NCI-H345 treated with DMSO at 0.1 percent for 48 hours (cell line): ENCODE measurements around the gene TNFSF15.

Experiments
- DNase-seq: peaks from one replicate; lab custom pipeline; 2025; ENCODE audit not compliant: unreplicated experiment; lab: John Stamatoyannopoulos, UW

Gene TNFSF15

DNA sequence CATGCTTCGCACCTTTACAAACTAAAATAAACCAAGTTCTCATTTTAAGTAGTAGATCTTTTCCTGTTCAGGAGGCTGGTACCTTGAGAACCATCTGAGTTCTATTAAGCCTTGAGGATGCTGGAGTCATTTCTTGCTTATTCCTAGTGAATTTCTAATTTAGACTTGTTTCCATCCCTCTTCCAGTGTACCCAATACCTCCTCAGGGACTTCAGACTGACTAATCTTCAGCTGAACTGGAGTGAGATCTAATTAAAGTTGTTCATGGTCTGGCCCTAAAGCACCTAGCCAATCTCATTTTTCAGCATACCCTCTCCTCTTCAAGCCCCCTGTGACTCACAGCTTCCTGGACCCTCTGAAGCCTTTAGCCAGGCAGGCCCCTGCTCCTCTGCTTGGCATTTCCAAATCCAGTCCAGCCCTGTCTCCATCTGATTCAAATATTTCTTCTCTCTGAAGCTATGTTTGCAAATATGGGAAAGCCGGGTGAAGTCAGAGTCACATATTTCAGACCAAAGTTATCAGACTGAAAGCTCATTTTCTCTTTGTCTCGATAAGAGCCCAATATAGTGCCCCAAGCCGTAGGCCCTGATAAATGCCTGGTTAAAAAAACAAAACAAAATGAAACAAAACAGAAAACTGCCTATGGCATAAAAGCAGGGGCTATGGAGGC is 19.4 kb upstream of the TNFSF15 start:
- no peak for DNase-seq

DNA sequence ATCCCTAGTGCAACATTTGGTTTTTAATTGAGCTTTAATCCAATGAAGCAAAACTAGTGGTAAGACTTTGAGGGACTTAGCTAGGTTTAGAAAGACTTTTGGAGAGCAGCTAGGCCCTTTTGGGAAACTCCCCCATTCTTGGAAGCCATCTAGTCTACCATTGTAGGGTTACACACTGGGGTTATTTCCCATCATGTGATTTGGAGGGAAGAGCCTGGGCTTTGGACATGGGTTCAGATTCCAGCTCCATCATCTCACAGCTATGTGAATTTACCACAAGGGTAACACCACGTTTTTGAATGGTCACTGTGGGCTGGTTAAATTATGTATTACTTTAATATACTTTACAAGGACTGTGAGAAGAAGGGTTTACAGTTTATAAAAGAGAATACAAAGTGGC is 18.3 kb upstream of the TNFSF15 start:
- no peak for DNase-seq

DNA sequence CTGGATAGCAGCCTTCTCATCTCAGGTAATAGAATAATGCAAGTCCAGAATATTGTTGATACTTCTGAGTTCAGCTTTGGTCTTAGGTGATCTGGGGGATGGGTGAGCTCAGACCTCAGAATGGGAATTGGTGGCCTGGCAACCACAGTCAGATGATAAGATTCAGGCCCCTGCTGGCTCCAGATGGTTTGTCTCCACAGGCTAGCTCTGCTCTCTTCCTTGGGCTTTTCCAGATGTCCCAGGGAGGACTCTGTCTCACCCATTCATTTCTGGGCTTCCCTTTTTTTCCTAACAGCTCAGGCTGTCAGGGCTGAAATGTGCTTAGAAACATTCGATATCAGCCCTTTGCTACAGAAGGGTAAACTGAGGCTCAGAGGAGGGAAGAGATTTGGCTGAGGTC is 17.6 kb upstream of the TNFSF15 start:
- no peak for DNase-seq

DNA sequence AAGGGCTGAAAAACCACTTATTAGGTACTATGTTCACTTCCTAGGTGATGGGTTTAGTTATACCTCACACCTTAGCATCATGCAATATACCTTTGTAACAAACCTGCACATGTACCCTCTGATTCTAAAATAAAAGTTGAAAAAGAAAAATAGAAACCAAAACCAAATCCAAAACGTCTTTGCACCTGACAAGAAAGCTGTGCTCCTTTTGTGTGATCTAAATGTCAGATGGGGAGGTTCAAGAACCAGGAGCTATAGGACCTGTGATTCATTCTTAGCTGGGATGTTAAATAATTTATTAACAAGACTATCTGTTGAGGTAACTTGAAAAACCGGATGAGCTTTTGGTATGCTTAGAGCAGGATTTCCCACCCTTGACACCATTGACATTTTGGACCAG is 16.9 kb upstream of the TNFSF15 start:
- no peak for DNase-seq

DNA sequence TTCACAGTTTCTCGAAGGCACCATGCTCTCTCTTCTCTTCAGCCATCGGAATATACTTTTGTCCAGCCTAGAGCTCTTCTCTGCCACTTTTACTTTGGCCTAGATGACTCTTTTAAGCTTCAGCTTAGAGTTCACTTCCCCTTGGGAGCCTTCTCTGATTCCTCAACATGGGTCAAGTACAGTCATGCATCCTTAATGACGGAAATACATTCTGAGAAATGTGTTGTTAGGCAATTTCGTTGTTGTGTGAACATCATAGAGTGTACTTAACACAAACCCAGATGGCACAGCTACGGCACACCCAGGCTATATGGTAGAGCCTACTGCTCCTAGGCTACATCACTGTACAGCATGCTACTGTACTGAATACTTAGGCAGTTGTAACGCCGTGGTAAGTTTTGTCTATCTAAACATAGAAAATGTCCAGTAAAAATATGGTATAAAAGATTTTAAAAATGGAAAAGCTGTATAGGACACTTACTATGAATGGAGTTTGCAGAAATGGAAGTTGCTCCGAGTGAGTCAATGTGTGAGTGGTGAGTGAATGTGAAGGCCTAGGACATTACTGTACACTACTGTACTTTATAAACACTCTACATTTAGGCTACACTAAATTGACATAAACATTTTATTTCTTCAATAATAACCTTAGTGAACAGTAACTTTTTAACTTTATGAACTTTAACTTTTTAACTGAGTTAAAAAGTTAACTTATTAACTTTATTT is 15.1 kb upstream of the TNFSF15 start:
- DNase-seq, result no peak

DNA sequence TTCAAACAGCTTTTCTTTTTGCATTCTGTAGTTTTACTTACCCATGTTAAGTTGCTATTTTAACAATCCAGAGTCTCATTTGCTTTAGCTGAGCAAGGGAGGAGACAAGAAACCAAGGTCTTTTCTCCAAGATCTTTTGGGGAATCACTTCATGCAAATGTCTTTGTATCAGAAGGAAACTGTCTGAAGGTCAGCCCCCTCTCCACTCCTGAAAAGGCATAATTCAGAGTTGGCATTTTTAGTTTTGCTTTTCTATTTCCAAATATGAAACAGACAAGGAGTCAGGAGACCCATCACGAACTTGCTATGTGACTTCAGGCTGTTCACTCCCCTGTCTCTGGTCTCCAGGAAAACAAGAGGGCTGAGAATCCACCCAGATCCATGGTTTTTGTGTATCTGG is 12.3 kb upstream of the TNFSF15 start:
- no peak for DNase-seq

DNA sequence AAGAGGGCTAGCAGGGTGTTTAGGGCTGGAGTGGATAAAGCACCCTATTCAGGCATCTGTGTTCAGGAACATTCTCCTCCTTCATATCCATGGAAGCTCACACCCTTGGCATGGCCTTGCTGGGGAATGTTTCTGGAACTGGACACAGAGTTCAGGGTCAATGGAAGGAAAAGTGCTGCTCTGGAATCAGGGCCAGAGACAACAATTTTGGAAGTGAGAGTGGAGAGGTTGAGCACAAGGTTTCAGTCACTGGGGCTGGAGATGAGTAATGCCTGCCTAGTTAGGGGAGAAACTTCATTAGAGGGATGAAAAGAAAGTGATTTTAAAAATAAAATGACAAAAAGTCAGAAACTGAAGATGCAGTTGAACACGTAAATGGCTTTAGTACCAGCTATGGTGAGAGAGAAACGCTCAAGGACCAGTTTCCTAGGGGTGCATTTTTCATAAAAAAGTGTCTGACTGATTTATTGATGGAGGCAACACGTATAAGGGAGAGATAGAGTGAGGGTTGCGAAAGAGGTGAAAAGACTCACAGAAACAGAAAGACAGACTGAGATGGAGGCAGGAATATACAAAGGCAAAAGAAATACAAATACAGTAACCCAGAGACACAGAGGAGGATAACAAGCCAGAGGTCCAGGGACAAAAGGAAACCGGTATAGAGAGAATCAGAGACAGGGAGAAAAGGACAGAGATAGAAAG is 8.0 kb upstream of the TNFSF15 start:
- DNase-seq, result no peak

DNA sequence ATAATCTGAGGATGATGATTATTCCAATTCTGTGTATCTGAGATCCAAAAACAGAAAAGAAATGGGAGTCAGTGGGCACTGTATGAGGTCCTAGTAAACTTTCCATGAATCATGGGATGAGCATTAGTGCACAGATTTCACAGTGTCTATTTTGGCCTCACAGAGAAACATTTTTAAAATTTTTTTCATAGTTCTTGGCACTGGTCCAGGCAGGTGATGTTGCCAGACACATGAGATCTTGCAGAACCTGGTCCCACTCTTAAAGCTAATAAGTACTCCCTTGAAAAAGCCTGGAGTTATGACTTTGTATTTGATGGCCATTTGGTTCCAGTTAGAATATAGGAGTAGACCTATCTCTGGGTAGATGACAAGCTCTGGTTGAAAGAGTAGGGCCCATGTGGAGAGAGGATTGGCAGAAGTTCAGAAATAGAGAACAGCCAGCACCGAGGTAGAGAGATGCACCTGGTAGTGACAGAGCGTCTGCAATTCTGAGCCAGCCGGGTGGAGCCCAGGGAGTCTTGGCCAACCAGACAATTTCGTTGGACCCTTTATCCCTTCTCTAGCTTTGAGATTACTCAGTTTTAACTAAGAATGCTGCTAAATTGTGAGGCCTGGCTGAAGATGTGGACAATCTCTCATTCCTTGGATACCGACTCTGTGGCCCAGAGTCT is 6.3 kb upstream of the TNFSF15 start:
- DNase-seq, result no peak

DNA sequence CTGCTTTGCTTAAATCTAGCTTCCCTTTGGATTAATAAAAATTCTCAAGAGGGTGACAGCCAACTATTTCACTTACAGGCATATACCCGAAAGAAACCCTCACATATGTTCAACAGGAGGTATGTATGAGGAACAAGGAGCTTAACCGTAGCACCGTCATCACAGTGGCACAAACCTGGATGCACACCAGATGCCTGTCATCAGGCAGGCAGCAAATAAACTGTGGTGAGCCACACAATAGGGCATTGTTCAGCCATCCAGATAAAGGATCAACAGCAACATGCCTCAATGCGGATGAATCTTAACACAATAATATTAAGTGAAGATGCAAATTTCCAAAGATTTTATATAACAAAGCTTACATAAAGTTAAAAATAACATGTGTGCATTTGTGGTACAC is 5.5 kb upstream of the TNFSF15 start:
- DNase-seq, result no peak

DNA sequence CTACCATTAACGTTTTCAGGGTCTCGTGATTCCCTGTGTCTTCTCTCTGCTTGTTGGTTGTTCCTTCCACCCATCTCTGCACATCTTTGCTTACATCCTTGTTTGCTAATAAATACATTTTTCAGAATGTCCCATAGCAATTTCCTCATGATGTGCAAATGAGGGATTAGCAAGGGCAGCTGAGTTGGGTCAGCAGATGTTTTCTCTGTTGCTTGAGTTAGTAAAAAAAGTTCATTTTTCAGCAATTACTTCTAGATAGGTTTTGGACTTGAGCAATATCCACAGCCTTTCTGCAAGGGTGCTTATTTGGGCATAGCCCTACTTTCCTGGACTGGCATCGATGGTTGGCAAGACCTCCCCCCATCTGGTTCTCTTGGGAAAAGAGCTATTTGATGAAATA is 4.8 kb upstream of the TNFSF15 start:
- no peak for DNase-seq

DNA sequence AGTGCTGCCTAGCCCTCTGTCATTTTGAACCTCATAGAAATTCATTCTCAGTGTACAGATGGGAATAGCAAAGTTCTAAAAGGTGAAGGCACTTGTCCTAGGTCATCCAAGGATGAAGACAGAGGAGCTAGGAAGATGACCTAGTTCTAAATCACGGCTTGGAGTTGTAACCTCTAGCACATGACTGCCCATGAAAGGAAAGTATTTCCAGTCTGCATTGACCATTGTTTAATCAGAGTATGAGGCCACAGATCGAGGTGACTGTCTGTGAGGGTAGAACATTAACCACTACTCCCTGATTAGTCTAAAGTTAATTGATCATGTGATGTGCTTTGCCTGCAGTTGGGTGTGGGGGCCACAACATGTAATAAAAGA is 674 bp upstream of the TNFSF15 start:
- no peak for DNase-seq

DNA sequence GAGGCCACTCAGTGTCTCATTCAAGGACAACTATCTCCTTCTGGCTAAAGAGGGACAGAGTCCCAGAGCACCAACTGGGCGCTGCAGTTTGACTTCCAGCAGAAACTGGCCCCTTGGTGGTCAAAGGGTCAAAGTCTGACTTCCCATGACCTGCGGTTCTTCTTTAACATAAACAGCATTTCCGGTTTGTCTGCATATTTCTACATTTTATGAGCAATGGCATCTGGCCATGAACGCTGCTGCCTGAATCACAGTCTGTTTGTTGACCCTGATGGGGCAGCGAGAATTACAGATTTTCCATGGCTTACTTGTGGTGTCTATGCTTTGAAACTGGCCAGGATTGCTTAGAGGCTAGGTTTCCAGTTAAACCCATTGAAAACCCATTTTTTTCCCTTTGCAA is 1.3 kb downstream of the TNFSF15 start:
- no peak for DNase-seq

DNA sequence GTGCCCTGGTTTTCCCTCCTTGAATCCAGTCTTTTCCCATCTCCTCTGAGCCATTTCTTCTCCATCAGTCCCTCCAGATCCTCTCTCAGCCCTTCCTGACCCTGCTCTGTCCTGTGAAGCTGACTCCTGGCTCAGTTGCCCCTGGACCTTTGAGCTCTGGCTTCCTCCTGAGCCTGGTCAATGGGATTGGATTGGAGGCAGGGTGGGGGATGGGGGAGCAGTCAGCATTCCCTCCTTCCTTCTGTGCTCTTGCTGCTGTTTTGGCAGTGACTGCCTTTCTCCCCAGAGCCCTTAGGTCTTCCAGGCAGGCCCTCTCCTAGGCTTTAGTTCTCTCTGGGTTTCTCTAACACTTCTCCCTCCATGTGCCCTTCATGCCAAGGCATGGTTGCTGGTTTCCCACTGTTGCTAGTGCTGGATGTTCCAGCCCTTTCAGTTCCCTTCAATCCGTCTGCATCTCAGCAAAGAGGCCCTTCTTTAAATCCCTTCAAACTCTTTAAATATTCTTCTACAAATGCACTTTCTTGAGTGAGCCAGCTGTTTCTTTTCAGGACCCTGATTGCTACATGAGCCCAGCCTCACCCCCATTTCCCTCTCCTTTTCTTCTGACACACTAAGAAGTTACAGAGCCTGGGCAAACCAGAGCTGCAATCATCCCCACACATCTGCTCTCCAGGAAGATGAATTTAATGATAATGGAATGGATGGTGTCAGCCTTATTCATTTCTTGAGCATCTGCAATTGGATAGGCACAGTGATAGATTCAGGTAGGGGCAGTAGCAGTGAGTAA is 2.2 kb downstream of the TNFSF15 start:
- DNase-seq, result no peak

DNA sequence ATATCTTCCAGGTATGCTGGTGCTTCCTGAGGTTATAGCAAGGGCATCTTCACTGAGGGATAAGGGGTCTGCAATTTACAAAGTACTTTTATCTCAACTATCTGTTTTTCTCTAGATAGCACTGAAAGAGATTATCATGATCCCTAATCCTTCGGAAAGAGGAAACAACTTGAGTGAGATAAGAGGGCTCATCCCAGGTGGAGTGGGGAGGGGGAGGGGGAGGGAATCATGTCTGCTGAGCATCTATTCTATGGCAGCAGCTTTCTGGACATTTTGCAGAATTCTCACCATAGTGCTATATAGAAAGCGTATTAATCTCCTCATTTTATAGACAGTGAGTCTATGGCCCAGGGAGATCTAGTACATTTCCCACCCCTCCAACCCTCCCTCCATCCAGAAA is 5.9 kb downstream of the TNFSF15 start:
- no peak for DNase-seq

DNA sequence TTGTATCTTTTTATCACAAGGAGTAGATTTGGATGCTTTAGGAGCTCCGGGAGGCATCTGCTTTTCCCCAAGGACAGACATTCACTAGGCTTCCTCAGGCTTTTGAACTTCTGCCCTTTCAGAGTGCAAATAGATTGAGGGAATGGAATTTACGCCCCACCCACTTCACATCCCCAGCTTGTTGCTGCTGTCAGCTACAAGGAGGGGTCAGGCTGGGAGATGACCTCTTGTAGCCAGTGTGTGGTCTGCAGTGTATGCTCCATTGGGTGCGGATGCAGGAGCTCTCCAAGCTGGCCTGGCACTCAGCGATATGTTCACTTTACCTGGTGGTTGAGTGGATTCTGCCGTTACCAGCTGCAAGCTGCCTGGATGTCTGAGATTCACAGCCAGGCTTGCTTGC is 6.4 kb downstream of the TNFSF15 start:
- DNase-seq, result no peak

DNA sequence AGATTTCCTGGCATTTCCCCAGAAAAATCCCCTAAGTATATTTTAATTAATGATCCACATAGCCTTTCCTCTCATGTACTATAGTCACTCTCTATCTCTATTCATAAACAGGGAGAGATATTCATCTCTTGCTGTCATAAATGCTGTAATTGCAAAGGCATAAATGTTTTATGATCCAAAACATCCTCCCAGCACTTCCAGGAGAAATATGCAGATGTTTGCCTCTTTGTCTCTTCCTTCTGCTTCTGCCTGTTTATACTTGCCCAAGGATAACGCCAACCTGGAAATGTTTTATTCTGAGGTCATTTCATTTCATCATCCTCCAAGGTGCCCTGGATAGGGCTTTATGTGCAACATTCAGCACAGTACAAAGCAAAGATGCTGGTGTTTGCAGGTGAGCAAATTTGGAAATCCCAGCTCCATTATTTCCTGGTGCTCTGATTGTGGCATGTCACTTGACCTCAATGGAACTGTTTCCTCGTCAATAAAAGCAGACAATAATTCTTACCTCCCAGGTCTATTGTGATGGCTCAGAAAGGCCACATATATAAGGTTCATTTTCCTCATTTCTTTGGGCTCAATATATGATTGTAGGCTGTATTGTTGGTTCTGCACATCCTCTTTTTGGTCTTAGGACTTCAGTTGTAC is 6.9 kb downstream of the TNFSF15 start:
- DNase-seq, result no peak

DNA sequence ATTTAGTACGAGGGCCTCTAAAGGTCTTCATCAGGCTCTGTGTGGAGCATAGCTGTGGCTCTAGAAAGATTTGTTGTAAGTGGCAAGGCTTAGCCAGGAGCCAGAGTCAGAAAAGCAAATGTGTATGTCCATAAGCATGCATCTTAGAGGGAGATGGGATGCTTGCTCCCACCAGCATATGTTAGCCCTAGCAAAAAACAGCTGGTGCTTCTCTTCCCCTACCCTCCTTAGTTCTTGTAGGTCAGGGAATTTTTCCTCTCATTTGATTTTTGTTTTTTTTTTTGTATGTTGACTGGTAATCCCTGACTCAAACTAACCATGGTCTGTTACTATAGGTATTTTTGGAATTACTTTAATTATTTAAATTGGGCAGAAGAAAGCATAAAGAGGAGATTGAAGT is 7.7 kb downstream of the TNFSF15 start:
- DNase-seq, result no peak

DNA sequence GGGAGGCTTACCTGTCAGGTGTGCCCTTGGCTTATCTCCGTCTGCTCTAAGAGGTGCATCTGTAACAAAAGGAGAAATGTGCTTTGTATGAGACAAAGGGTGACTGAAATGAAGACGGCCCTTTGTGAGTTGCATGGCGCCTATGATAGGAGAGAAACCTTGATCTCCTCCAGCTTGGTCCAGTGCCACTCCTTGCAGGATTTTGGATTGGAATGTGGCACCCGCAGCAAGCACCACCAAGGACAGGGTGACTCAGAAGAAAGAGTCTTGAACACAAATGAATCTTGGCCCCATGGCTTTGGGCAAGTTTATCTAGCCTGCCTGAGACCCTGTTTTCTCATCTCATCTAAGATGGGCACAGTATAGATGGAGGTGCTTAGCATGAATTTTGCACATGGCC is 13.4 kb downstream of the TNFSF15 start:
- DNase-seq, result no peak

DNA sequence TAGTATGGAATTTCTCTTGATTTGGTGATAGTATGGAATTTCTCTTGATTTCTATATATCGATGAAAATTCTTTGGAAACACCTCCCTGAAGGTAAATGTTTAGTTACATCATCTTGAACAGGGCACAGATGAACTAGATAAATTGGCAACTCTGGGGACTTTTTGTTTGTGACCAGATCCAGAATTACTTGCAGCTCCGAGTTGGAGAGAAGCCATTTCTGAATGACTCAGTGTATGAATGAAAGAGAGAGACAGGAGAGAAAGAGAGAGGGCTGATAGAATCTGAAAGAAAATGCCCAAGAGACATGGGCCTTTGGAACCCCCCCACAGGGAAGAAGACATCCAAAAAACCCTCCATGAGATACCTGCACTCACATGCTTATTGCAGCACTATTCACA is 14.1 kb downstream of the TNFSF15 start:
- no peak for DNase-seq

DNA sequence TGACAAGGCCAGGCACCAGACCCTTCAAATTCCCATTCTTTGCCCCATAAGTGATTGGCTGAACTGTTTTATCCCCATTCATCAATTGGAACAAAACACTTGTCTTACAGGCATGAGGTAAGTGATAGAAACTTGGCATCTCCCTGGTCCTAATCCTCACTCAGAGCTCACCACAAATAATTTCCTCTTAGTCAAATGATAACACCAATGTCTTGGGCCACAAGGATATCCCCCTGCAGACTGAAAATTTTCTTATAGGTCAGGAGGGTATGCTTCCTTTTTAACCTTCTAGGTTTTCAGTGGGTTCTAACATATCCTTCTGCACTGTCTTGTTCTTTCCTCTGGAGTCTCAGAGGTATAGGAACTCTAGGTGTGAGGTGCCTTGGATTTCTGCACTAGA is 14.5 kb downstream of the TNFSF15 start:
- DNase-seq, result no peak

DNA sequence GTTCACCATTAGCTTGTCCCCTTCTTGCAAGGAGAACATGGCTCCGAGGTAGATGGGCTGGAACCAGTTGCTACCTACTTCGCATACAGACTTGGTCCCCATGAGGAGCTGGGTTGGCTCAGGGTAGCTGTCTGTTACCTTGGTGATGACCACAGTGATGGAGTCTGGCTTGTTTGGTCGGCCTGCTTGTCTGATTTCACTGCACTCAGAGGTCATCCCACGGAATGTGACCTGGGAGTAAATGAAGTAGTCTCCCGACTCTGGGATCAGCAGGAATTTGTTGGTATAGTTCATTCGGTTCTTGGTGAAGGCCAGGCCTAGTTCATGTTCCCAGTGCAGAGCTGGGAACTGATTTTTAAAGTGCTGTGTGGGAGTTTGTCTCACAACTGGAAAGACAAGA is 15.3 kb downstream of the TNFSF15 start:
- no peak for DNase-seq
